ENCODE data around the gene RPS6KC1.
"Not testable (repeated sequence)": the region's sequence is repeated elsewhere in the genome, so short reads cannot be mapped to it uniquely, and the experiment has no call there.

RPS6KC1 gene, protein sequence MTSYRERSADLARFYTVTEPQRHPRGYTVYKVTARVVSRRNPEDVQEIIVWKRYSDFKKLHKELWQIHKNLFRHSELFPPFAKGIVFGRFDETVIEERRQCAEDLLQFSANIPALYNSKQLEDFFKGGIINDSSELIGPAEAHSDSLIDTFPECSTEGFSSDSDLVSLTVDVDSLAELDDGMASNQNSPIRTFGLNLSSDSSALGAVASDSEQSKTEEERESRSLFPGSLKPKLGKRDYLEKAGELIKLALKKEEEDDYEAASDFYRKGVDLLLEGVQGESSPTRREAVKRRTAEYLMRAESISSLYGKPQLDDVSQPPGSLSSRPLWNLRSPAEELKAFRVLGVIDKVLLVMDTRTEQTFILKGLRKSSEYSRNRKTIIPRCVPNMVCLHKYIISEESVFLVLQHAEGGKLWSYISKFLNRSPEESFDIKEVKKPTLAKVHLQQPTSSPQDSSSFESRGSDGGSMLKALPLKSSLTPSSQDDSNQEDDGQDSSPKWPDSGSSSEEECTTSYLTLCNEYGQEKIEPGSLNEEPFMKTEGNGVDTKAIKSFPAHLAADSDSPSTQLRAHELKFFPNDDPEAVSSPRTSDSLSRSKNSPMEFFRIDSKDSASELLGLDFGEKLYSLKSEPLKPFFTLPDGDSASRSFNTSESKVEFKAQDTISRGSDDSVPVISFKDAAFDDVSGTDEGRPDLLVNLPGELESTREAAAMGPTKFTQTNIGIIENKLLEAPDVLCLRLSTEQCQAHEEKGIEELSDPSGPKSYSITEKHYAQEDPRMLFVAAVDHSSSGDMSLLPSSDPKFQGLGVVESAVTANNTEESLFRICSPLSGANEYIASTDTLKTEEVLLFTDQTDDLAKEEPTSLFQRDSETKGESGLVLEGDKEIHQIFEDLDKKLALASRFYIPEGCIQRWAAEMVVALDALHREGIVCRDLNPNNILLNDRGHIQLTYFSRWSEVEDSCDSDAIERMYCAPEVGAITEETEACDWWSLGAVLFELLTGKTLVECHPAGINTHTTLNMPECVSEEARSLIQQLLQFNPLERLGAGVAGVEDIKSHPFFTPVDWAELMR

DNA sequence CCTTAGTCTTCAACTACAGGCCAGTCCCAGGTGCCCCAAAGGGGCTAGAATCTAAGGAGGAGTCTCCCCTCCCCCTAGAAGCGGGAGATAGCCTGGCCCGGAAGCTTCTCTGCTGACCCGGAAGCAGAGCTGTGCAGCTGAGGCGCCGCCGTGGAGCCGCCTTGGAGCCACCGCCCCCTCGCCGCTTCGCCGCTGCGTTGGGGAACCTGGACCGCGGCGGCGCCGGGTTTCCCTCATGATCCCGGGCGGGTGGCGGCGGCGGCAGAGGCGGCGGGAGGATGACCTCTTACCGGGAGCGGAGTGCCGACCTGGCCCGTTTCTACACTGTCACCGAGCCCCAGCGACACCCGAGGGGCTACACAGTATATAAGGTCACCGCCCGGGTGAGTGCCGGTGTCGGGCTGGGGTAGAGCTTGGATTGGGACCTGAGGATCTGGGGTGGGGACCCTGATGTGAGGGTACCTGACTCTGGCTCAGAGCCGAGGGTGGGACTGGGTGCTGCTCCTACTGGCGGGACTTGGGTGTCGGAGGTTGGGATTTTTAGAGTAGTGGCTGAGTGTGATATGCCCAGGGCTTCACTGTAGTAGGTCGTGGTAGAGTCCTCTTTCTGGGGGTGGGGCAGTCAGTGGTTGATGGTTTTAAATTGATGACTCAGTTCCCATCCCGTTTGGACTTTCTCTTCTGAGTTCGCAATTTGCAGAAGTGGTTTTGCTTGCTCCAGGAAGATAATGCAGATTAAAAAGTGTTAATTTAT lies at the start of gene RPS6KC1:
Gene RPS6KC1 (plus strand): TSS at position 115 of the 754 bp plus-strand sequence. CDS start 164 bp downstream, at position 279.
- in situ Hi-C loops (cut with MboI; ENCODE audit: low sequenced_read_pairs) = no loop called here

DNA sequence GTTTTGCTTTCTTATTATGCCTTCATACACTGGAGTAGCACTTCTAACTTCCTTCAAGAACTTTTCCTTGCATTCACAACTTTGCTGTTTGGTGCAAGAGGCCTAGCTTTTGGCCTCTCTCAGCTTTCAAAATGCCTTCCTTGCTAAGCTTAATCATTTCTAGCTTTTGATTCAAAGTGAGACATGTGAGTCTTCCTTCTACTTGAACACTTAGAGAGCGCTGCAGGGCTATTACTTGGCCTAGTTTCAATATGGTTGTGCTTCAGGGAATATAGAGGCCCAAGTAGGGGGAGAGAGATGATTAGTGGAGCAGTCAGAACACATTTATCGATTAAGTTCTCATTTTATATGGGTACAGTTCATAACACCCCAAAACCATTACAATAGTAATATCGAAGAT lies 47.8 kb upstream of the RPS6KC1 start:
- in situ Hi-C loops (cut with MboI; ENCODE audit: low sequenced_read_pairs) = no loop called here

- in situ Hi-C loops (cut with MboI; ENCODE audit: low sequenced_read_pairs) = no loop called here
These were observed 42.5 kb upstream of the RPS6KC1 start for GRCh38 chr1:213008564-213008963.

DNA sequence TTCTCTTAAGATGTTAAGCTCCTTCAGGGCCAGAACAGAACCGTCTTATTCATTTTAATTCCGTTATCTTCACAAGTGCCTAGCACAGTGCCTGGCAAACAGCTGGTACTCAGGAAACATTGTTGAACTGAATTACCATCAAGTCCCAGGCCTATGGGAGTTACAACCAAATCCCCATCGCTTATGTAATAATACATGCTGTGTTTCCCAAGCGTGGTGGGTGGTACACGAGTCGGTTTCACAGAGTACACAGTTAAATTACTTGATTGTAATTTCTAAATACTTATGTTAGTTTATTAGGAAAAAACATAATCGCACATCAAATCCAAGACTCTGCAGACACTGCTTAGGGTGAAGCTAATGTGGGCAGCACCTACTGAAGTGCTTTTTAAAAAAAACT lies 36.4 kb upstream of the RPS6KC1 start:
- in situ Hi-C loops (cut with MboI; ENCODE audit: low sequenced_read_pairs) = no loop called here

- in situ Hi-C loops (cut with MboI; ENCODE audit: low sequenced_read_pairs) = no loop called here
These were observed 35.7 kb upstream of the RPS6KC1 start, which contains the start of gene ANGEL2 for GRCh38 chr1:213015099-213016050. Gene ANGEL2 (minus strand): TSS chr1:213015867. CDS start chr1:213015671, 196 bp downstream.

GRCh38 chr1:213017447-213018273 lies 33.4 kb upstream of the RPS6KC1 start:
- in situ Hi-C loops (cut with MboI; ENCODE audit: low sequenced_read_pairs) = no loop called here

DNA sequence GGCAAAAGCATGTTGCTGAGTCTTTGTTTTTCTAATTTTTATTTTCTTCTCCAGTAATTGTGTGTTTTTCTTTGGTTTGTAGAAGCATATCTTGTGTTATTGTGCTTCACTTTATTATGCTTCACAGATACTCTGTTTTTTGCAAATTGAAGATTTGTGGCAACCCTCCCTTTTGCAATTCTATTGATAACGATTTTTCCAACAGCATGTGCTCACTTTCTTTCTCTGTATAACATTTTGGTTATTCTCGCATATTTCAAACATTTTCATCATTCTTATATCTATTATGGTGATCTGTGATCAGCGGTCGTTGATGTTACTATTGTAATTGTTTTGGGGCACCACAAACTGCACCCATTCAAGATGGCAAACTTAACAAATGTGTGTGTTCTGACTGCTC lies 31.6 kb upstream of the RPS6KC1 start:
- in situ Hi-C loops (cut with MboI; ENCODE audit: low sequenced_read_pairs) = no loop called here

- in situ Hi-C loops (cut with MboI; ENCODE audit: low sequenced_read_pairs) = no loop called here
These were observed 31.0 kb upstream of the RPS6KC1 start for GRCh38 chr1:213020016-213020415.

DNA sequence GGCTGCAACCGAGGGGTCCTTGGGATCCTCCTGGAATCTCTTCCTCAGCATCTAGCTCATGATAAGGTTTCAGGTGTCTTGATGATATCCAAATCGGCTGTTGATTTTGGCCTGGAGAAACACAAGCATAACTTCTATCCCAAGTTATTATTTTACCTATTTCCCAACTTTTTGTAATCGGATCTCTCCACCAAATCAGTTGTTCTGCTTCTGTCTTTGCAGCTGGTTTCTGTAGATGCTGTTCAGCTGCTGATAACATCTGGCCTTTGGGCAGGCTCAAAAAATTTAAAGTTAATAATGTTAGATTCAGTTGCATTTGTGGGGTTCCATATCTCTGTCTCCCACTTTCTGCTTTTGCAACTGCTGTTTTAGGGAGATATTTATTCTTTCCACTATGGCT lies 24.0 kb upstream of the RPS6KC1 start:
- in situ Hi-C loops (cut with MboI; ENCODE audit: low sequenced_read_pairs) = not testable (repeated sequence)

DNA sequence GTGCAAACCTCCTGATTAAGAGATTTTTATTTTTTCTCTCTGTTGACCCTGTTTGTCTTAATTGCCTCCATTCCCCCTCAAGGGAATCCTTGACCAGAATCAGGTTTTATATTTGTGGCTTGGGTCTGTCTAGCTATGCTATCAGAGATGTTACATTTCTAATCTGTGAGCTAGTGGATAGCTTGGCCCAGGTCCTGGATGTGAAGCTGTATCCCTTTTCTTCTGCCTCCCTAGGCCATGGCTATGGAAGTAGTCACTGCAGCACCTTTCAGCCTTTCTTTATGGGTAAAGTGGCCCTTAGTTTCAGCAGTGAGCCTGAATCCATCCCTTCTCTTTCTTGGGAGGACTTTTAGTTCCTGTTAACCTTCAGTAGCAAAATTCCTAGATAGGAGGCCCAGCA lies 18.4 kb upstream of the RPS6KC1 start:
- in situ Hi-C loops (cut with MboI; ENCODE audit: low sequenced_read_pairs) = no loop called here

GRCh38 chr1:213034713-213035112 lies 16.3 kb upstream of the RPS6KC1 start:
- in situ Hi-C loops (cut with MboI; ENCODE audit: low sequenced_read_pairs) = no loop called here

- in situ Hi-C loops (cut with MboI; ENCODE audit: low sequenced_read_pairs) = no loop called here
These were observed 15.5 kb upstream of the RPS6KC1 start for GRCh38 chr1:213035573-213035972.

- in situ Hi-C loops (cut with MboI; ENCODE audit: low sequenced_read_pairs) = no loop called here
These were observed 9.6 kb upstream of the RPS6KC1 start for GRCh38 chr1:213041443-213041842.

GRCh38 chr1:213045321-213046226 lies 5.5 kb upstream of the RPS6KC1 start:
- in situ Hi-C loops (cut with MboI; ENCODE audit: low sequenced_read_pairs) = not testable (repeated sequence)

GRCh38 chr1:213049232-213049631 lies 1.8 kb upstream of the RPS6KC1 start:
- in situ Hi-C loops (cut with MboI; ENCODE audit: low sequenced_read_pairs) = no loop called here

- in situ Hi-C loops (cut with MboI; ENCODE audit: low sequenced_read_pairs) = no loop called here
These were observed 305 bp upstream of the RPS6KC1 start for GRCh38 chr1:213050745-213051126.

DNA sequence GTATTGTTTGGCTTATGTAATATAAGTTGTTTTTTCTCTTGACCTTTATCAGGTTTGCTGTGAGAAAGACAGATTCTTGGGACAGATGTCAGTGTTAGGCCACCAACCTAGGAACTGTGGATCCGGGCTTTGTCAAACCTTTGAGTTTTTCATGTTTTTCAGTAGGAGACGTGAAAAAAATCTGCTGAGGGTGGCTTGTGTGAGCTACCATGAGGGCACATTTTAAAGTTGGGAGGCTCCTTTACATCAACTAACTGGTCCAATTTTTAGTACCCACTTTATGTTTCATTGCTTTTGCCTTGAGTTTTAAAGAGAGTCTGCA lies 801 bp downstream of the RPS6KC1 start:
- in situ Hi-C loops (cut with MboI; ENCODE audit: low sequenced_read_pairs) = no loop called here

DNA sequence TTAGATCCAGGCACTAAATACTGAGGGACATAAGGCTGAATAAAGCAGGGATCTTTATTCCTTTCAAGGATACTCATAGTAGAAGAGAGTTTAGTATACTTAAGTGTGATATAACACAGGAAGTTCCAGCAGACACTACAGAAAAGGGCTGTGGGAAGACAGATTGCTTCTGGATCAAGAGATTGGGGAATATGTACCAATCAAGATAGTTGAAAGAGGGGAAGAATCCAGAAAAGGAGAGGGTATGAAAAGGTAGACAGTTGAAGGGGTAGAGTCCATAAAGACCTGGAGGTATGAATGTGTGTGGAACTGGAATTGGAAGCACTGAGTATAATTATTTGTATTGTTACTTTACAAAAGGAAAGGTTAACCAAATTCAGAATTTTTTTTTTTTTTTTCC lies 2.4 kb downstream of the RPS6KC1 start:
- in situ Hi-C loops (cut with MboI; ENCODE audit: low sequenced_read_pairs) = no loop called here

Measured in HL-60/S4 treated with retinoic acid at 250 ng/mL for 4 days and 3 days (cell line).